GM12892 (cell line): ENCODE results near the gene CDCA7.

ENCODE experiments used
- POLR2A ChIP-seq: IDR thresholded peaks from 2 replicates; pipeline ENCODE4 v1.6.1; 2011; ENCODE audit warnings: low read depth, low read length, control low read depth
- POLR2AphosphoS5 ChIP-seq: IDR thresholded peaks from 2 replicates; pipeline ENCODE4 v1.6.1; 2011; ENCODE audit warnings: low read depth, low read length, control low read depth

- TF ChIP-seq POLR2A (no peak), POLR2AphosphoS5 (no peak)
Observed at GRCh38 chr2:173350383-173350782, 4.3 kb upstream of the CDCA7 start.
